Vagina (tissue), 2 donors: ENCODE data around the gene OR52A1.

Source experiments
- POLR2A ChIP-seq, 2 donors: fragments of 450-650 bp; IDR thresholded peaks; one replicate each; pipeline ENCODE4 v1.6.1; 2017; ENCODE audit warnings: antibody characterized with exemption in 2 of 2, mild to moderate bottlenecking in 2 of 2, moderate library complexity in 2 of 2
- TF ChIP-seq, protein P1 (sequence below), 3 experiments: fragments of 450-650 bp in 2 of 3; fragments of 200-600 bp in 1 of 3; sonication (generic) in 1 of 3; IDR thresholded peaks; one replicate each; pipeline ENCODE4 v1.5.1; 2017 to 2019; ENCODE audit warnings: antibody characterized with exemption in 3 of 3, mild to moderate bottlenecking in 2 of 3, moderate library complexity in 2 of 3

DNA sequence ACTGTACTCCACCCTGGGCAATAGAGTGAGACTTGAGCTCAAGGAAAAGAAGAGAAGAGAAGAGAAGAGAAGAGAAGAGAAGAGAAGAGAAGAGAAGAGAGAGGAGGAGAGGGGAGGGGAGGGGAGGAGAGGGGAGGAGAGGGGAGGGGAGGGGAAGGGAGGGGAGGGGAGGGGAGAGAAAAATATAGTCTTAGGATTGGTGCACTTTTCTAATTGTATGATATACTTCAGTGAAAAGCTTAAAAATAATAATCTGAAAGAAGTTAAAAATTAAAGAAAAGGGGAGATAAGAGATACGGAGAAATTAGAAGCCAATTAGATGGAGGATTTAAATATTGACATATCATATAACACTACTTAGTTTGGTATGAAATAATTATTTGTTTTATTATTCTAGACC, 35.7 kb downstream of the OR52A1 start:
- no peak for TF ChIP-seq POLR2A (IDR thresholded peaks at IDR 0.05)
- TF ChIP-seq, protein P1, sequence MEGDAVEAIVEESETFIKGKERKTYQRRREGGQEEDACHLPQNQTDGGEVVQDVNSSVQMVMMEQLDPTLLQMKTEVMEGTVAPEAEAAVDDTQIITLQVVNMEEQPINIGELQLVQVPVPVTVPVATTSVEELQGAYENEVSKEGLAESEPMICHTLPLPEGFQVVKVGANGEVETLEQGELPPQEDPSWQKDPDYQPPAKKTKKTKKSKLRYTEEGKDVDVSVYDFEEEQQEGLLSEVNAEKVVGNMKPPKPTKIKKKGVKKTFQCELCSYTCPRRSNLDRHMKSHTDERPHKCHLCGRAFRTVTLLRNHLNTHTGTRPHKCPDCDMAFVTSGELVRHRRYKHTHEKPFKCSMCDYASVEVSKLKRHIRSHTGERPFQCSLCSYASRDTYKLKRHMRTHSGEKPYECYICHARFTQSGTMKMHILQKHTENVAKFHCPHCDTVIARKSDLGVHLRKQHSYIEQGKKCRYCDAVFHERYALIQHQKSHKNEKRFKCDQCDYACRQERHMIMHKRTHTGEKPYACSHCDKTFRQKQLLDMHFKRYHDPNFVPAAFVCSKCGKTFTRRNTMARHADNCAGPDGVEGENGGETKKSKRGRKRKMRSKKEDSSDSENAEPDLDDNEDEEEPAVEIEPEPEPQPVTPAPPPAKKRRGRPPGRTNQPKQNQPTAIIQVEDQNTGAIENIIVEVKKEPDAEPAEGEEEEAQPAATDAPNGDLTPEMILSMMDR (IDR thresholded peaks at IDR 0.05): no peak
